Stimulated activated naive CD8-positive, alpha-beta T cell treated with anti-CD3 and anti-CD28 coated beads, Interleukin-15, amount 100 ng/mL, for 72 hours (primary cell): ENCODE measurements around the gene PCNX3.

ENCODE experiments used
- ATAC-seq: fragments of 150-1000 bp; cut with Tn5 transposase; 2 replicates; pipeline ENCODE4 v1.10.0; 2021; ENCODE audit warnings: mild to moderate bottlenecking, moderate library complexity
- DNase-seq, 2 donors: peaks; one replicate each; pipeline ENCODE4 v3.0.0; 2021 to 2022
- H3K27ac Mint-ChIP-seq, 2 donors: one replicate each; pipeline ENCODE4 v1.8.0; 2022; ENCODE audit warnings: mild to moderate bottlenecking in 2 of 2, mixed read lengths in 2 of 2, moderate library complexity in 2 of 2
- H3K27me3 Mint-ChIP-seq: one replicate; pipeline ENCODE4 v1.8.0; 2022; ENCODE audit warnings: mixed read lengths
- H3K4me1 Mint-ChIP-seq: one replicate; pipeline ENCODE4 v1.8.0; 2022; ENCODE audit warnings: mild to moderate bottlenecking, mixed read lengths
- H3K4me3 Mint-ChIP-seq, 2 donors: one replicate each; pipeline ENCODE4 v1.8.0; 2022; ENCODE audit warnings: mild to moderate bottlenecking in 2 of 2, mixed read lengths in 2 of 2, moderate library complexity in 1 of 2
- H3K9me3 Mint-ChIP-seq, 2 donors: one replicate each; pipeline ENCODE4 v1.8.0; 2022; ENCODE audit warnings: mixed read lengths in 2 of 2

Gene PCNX3

DNA sequence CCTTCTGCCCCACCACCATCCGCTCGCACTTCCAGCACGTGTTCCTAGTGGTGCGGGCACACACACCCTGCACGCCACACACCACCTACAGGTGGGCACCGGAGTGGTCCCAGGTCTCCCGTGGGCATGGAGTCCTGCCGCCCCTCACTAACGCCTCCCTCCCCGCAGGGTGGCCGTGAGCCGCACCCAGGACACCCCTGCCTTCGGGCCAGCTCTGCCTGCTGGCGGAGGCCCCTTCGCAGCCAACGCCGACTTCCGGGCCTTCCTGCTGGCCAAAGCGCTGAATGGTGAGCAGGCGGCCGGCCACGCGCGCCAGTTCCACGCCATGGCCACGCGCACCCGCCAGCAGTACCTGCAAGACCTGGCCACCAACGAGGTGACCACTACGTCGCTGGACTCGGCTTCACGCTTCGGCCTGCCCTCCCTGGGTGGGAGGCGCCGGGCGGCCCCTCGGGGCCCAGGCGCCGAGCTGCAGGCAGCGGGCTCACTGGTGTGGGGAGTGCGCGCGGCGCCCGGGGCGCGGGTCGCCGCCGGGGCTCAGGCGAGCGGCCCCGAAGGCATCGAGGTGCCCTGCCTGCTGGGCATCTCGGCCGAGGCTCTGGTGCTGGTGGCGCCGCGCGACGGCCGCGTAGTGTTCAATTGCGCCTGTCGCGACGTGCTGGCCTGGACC lies 30.8 kb downstream of the PCNX3 start:
- Mint-ChIP-seq H3K27ac (no peak overlapping the region), H3K4me1 (peaks cover 51% of the 10 kb centered on the region), H3K4me3 (no peak overlapping the region)

DNA sequence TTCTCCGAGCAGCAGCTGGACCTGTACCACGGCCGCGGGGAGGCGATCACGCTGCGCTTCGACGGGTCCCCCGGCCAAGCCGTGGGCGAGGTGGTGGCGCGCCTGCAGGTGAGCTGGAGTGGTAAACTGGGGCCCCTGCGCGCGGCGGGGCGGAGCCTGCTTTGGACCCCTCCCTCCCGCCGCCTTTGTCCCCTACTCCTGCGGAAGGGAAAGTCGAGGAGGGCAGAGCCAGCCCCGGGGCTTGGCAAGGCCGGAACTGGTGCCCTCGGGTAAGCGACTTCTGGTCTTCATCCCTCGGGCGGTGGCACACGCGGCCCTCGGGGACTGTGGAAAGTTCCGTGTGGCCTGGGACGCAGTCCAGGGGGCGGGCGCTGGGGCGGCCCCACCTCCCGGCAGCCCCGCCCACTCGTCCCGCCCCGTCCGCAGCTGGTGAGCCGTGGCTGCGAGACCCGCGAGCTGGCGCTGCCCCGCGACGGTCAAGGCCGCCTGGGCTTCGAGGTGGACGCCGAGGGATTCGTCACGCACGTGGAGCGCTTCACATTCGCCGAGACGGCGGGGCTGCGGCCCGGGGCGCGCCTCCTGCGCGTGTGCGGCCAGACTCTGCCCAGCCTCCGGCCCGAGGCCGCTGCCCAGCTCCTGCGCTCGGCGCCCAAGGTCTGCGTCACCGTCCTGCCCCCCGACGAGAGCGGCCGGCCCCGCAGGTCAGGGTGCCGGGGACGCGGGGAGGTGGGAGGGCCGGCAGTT lies 31.6 kb downstream of the PCNX3 start:
- no peak for DNase-seq
- Mint-ChIP-seq H3K27me3 (no peaks in the 10 kb centered on the region), H3K27ac (no peak overlapping the region), H3K4me1 (peaks cover 51% of the 10 kb centered on the region), H3K9me3 (no peaks in the 10 kb centered on the region), H3K4me3 (no peak overlapping the region)
- ATAC-seq, result no peak

More for the DNA sequence above, 30.8 kb downstream of the PCNX3 start:
- Mint-ChIP-seq H3K27me3 (no peaks in the 10 kb centered on the region), H3K9me3 (no peaks in the 10 kb centered on the region)
- DNase-seq (peak in 1 of 2 donors; percentile 12), ATAC-seq (no peak)

DNA sequence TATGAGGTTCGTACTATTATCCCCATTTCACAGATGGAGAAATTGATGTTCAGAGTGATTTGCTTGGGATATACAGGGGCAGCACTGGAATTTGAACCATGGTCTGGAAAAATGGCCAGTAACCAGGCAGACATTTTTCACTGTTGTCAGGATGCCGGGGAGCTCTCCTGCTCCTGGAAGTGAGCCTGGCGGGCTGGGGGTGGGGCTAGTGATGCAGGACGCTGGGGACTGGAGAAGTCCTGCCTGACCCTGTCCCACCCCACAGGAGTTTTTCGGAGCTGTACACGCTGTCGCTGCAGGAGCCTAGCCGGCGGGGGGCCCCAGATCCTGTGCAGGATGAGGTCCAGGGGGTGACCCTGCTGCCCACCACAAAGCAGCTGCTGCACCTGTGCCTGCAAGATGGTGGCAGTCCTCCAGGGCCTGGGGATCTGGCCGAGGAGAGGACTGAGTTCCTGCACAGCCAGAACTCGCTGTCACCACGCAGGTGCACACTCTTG lies 33.5 kb downstream of the PCNX3 start:
- H3K27me3 Mint-ChIP-seq, result no peaks in the 10 kb centered on the region
- H3K27ac Mint-ChIP-seq, result no peak overlapping the region
- H3K9me3 Mint-ChIP-seq, result no peaks in the 10 kb centered on the region
- H3K4me3 Mint-ChIP-seq, result no peak overlapping the region
- DNase-seq (no peak), ATAC-seq (no peak)
- peaks cover 54% of the 10 kb centered on the region for H3K4me1 Mint-ChIP-seq

DNA sequence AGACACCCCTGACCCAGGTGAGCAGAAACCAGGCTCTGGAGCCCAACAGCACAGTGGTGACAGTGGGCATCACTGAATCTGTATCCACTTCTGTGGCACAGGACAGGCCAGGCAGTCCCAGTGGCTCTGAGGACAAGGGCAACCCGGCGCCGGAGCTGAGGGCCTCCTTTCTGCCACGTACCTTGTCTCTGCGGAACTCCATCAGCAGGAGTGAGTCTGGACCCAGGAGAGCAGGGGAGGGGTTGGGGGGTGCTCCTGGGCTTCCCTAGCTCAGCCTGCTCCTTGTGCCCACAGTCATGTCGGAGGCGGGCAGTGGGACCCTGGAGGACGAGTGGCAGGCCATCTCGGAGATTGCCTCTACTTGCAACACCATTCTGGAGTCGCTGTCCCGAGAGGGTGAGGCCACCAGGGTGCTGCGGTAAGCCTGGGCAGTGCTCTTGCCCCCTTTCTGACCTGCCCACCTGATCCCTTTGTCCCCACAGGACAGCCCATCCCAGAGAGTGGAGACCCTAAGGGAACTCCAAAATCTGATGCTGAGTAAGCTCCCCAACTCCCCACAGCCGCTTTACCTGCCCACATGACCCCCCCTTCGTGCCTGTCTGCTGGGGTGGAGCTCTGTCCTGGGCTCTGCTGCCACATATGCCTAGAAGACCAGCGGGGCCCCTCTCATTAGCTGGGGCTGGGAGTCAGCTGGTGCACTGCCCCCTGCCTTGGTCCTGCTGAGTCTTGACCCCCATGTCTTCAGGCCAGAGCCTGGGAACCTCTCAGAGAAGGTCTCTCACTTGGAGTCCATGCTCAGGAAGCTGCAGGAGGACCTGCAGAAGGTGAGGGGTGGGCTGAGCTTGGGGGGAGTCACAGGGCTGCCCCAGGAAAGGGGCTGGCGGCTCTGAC lies 34.3 kb downstream of the PCNX3 start:
- H3K27me3 Mint-ChIP-seq, result no peaks in the 10 kb centered on the region
- no peak for DNase-seq
- H3K9me3 Mint-ChIP-seq, result no peaks in the 10 kb centered on the region
- no peak overlapping the region for H3K4me3 Mint-ChIP-seq
- H3K4me1 Mint-ChIP-seq, result peaks cover 54% of the 10 kb centered on the region
- no peak for ATAC-seq
- peak overlapping the region in 1 of 2 donors; percentile 67 for H3K27ac Mint-ChIP-seq

DNA sequence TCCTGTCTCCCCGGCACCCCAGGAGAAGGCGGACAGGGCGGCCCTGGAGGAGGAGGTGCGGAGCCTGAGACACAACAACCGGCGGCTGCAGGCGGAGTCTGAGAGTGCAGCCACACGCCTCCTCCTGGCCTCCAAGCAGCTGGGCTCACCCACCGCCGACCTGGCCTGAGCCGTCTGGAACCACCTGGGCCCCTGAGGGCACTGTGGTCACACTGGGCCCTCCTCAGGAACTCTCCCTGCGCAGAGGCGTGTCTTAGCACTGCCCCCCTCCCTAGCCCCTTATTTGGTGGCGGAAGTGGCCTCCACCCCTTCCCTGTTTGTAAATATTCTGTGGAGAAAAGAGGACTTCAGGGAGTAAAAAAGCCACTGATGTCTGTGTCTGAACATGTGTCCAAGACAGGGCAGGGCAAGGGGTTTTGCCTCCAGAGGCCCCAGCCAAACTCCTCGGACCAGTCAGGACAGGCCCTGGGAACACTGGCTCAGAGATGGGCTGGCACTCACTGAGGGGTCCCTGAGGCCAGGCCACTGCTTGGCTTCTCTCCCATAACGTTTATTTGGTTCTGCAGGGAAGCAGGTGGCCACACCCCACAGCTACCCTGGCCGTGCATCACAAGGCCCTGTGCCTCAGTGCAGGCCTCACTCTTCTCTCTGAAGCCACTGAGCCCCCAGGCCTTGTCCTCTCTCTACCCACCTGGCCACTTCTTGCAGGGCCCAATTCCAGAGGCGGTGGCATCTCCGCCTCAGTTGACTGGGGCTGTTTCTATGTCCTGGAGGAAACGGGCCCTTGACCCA lies 35.2 kb downstream of the PCNX3 start:
- H3K4me3 Mint-ChIP-seq, result no peak overlapping the region
- H3K27me3 Mint-ChIP-seq, result no peaks in the 10 kb centered on the region
- DNase-seq (peak in 1 of 2 donors; percentile 22), ATAC-seq (no peak)
- H3K9me3 Mint-ChIP-seq, result no peaks in the 10 kb centered on the region
- peak overlapping the region in 1 of 2 donors; percentile 67 for H3K27ac Mint-ChIP-seq
- peaks cover 60% of the 10 kb centered on the region for H3K4me1 Mint-ChIP-seq

DNA sequence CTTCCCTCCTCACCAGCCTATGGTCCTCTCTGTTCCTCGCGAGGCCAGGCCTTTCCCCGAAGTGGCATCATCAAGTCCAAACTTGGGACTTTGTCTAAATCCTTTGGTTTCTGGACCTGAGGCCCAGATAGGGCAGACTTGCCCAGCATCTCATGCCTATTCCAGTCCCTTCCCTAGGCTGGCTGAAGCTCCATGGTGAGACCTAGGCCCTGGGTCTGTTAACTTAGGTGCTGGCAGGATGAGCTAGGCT lies 35.7 kb downstream of the PCNX3 start:
- peak overlapping the region; percentile 77 to 87 for H3K4me3 Mint-ChIP-seq
- H3K27ac Mint-ChIP-seq, result peak overlapping the region in 1 of 2 donors; percentile 39
- H3K9me3 Mint-ChIP-seq, result no peaks in the 10 kb centered on the region
- H3K27me3 Mint-ChIP-seq, result no peaks in the 10 kb centered on the region
- ATAC-seq, result no peak
- no peak for DNase-seq
- H3K4me1 Mint-ChIP-seq, result peaks cover 65% of the 10 kb centered on the region

DNA sequence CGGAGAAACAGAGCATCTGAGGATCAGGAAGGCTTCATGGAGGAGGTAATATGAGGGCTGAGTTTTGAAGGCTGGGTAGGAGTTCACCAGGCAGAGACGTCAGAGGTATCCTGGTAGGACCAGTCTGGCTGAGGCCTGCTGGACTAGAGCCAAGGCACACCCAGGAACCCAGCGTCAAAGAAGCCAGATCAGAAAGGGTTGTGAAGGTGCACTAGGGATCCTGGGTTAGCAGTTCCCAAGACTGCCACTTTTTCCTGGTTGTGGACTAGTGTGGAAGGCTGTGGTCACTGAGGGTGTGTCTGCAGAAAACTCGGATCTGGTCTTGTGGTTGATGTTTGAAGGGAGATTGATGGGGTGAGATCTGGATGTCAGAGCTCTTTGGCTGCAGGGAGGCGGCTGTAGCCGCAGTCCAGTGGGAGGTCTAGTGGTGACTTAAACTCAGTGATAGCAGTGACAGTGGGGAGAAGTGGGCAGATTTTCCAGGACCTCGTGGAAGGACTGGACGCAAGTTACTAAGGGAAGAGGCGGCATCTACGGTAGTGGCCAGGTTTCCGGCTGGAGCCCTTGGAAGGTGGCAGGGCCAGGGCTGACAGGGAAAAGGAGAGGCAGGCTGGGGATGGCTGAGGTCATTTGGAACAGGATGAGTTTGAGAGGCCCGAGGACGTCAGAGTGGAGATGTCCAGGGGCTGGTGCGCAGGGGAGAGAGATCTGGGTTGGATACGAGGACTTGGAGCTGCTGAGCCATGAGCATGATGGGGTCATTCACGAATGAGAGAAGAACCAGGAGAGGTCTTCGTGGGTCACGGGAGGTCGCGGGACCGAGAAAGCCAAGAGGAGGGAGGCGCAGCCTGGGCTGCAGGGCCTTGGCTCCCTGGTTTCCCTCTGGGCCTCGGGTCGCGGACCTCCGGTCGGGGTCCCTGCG lies 36.3 kb downstream of the PCNX3 start:
- H3K4me3 Mint-ChIP-seq, result peak overlapping the region; percentile 77 to 87
- peak overlapping the region; percentile 1 to 39 for H3K27ac Mint-ChIP-seq
- DNase-seq, result peak in 1 of 2 donors; percentile 23
- no peaks in the 10 kb centered on the region for H3K9me3 Mint-ChIP-seq
- peak; percentile 18 for ATAC-seq
- no peaks in the 10 kb centered on the region for H3K27me3 Mint-ChIP-seq
- peaks cover 69% of the 10 kb centered on the region for H3K4me1 Mint-ChIP-seq

DNA sequence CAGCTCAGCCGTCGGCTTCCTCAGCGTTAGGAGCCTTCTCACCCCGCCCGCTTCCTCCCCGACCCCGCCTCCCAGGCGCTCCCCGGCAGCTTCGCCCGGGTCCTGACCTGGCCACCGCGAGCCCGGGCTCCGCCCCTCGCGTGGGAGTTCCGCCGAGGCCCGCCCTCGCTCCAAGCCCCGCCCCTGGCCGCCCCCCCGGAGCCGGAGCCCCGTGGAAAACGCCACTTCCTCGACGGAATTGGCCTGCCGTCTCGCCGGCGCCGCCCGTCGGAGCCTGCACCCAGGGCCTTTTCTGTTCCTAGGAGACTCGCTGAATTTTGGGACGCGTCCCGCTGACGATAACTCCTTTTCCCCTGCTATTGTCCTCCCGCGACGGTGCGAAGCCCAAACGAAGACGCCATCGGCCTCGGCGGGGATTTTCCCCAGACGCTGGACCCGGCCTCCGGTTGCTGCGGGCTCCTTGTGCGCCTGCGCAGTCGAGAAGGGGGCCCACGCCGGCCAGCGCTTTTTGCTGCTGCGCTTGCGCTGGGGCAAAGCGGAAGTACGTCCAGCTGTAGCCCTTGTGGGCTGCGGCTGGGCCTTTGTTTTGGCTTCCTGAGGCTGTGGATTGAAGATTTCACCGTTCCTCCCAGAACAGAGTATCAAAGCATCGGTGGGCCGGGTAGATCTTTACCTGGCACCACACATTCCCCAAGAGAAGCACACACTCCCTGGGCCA lies 37.1 kb downstream of the PCNX3 start:
- DNase-seq (peak; percentile 97 to 98), ATAC-seq (peak; percentile 88)
- Mint-ChIP-seq H3K27ac (peak overlapping the region; percentile 97), H3K4me3 (peak overlapping the region; percentile 87 to 88), H3K4me1 (peaks cover 77% of the 10 kb centered on the region), H3K27me3 (no peaks in the 10 kb centered on the region), H3K9me3 (no peaks in the 10 kb centered on the region)

DNA sequence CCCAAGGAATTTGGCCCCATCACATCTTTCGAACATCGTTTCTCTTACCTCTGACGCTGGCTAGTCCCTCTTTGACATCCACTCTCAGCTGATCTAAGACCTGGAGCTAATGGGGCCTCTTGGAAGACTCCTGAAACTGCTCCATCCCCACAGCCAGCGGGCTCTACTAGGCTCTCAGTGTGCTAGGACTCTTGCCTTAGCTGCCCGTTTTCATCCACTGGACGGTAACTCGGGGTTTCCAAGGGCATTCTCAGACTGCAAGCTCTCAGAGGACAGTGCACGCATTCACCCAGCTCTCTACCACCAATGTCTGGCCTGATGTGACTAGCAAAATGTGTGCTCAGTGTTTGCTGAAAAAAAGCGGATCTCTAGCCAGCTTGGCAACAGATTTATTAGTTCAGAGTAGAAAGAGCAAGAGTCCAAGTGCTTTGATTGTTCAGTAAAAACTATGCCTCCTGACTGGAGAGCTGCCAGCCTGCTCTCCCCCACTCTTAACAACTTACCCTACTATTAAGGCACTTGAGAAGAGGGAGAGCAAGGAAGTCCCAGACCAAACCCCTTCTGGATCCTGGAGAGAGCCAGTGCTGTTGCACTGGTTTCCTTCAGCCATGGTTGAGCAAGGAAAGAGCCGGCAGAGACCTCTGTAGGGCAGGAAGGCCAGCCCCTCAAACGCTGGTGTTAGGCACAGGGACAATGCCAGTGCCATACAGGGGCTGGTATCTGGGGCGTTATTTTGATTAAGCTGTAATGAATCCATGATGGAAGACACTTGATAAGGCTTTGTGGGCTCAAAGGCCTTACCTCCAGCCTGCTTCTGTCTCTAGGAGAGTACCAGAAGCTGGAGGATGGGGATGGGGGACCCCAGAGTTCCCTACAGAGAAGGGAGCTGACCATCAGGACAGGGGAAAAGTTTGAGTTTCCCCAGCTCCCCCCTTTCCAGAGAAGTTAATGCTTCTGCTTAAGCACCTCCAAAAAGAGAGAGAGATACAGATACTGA lies 38.0 kb downstream of the PCNX3 start:
- no peaks in the 10 kb centered on the region for H3K27me3 Mint-ChIP-seq

DNA sequence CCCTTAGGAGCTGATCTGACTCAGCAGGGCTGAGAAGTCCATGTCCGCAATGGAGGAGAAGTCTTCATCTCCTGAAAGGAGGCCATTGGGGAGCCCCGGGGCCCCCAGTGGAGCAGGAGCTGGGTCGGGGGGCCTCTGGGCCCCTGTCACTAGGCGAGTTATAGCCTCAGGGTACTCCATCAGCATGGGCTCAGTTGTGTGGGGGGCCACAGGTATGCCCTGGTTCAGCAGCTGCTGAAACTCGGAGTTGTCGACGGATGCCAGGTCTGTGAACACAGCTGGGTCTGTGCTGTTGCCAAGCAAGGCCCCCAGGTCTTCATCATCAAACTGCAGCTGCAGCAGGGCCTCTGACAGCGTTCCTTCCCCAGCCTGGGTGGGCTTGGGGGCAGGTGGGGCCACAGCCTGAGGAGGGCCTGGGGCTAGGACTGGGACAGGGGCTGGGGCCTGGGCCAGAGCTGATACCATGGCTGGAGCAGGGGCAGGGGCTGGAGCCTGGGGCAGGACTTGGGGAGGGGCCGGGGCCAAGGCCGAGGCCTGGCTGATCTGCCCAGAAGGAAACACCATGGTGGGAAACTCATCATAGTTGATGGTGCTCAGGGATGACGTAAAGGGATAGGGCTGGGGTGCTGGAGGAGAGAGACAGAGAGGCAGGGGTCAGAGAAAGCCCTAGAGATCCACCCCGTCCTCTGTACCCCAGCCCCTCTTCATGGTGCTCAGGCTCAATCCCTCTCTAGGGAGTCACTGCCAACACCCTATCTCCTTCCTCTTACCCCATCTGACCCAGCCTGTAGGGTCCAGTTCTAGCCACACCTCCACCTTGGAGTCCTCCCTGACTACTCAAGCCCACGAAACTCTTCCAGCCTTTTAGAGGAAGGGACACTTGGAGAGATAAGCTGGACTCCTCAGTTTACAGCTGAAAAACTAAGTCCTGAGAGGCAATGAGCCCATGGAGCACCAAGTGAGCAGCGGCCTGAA lies 39.1 kb downstream of the PCNX3 start:
- DNase-seq (no peak), ATAC-seq (no peak)
- Mint-ChIP-seq H3K27me3 (no peaks in the 10 kb centered on the region), H3K27ac (peak overlapping the region; percentile 76 to 90), H3K4me3 (no peak overlapping the region), H3K9me3 (no peaks in the 10 kb centered on the region), H3K4me1 (peaks cover 86% of the 10 kb centered on the region)

More for the DNA sequence above, 38.0 kb downstream of the PCNX3 start:
- DNase-seq (no peak), ATAC-seq (peak; percentile 0)
- Mint-ChIP-seq H3K4me1 (peaks cover 75% of the 10 kb centered on the region), H3K27ac (peak overlapping the region; percentile 97), H3K9me3 (no peaks in the 10 kb centered on the region), H3K4me3 (peak overlapping the region; percentile 87 to 88)

DNA sequence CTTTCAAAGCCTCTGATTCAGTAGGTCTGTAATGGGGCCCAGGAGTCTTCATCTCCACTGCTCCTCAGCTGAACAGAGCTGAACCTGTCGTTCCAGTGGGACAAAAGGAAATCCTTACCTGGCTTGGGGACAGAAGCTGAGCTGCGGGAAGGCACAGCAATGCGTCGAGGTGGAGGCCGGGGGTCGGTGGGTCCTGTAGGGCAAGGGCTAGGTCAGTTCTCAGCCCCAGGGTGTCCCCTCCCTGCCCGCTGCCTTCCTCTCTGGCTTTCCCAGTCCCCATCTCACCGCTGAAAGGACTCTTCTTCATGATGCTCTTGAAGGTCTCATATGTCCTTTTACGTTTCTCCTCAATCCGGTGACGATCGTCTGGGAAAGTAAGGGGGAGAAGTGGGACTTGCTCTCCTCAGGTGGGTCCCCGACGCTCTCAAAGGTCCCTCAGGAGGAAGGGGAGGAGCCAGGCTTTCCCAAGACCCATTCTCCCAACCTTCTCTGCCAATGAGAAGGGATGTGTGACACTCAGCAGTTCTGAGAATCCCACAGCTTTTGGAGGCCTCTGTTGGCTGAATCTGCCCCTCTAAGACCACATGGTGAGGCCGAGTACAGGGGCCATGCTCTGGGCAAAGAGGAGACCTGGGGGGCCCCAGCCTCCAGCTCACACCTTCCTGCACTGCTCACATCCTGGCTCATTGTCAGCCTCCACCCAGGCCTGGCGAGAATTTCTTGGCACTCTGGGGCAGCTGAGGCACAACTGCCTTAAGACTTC lies 40.2 kb downstream of the PCNX3 start:
- H3K9me3 Mint-ChIP-seq, result no peaks in the 10 kb centered on the region
- H3K4me3 Mint-ChIP-seq, result no peak overlapping the region
- H3K27ac Mint-ChIP-seq, result peak overlapping the region in 1 of 2 donors; percentile 76
- ATAC-seq (no peak), DNase-seq (no peak)
- no peaks in the 10 kb centered on the region for H3K27me3 Mint-ChIP-seq
- peaks cover 88% of the 10 kb centered on the region for H3K4me1 Mint-ChIP-seq
